ENCODE measurements around the gene SPSB1. TPM values are rescaled to one million over a fixed set of nuclear protein-coding genes. Genes with fewer than 3 reads are reported as not detected.

The SPSB1 gene
- total and polyA plus RNA-seq, 12 donors: 1.4 to 14.0 (median 9.9) TPM

GRCh38 chr1:9346566-9346965 lies 53.9 kb downstream of the SPSB1 start:
- H3K36me3 ChIP-seq (replicated peaks in 1 of 2): no peaks in the 10 kb centered on the region
- intact Hi-C loops (cut with DNase I): no loop called here
- H3K27ac ChIP-seq: no peak overlapping the region
- no peak for DNase-seq
- 87 to 91% (median 89%) methylated on average over 6 to 8 of the region's 8 CpGs for WGBS, 4 donors
- no peak overlapping the region for H3K4me3 ChIP-seq
- TF ChIP-seq, protein P1, sequence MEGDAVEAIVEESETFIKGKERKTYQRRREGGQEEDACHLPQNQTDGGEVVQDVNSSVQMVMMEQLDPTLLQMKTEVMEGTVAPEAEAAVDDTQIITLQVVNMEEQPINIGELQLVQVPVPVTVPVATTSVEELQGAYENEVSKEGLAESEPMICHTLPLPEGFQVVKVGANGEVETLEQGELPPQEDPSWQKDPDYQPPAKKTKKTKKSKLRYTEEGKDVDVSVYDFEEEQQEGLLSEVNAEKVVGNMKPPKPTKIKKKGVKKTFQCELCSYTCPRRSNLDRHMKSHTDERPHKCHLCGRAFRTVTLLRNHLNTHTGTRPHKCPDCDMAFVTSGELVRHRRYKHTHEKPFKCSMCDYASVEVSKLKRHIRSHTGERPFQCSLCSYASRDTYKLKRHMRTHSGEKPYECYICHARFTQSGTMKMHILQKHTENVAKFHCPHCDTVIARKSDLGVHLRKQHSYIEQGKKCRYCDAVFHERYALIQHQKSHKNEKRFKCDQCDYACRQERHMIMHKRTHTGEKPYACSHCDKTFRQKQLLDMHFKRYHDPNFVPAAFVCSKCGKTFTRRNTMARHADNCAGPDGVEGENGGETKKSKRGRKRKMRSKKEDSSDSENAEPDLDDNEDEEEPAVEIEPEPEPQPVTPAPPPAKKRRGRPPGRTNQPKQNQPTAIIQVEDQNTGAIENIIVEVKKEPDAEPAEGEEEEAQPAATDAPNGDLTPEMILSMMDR (IDR thresholded peaks at IDR 0.05): no peak
- no peak for TF ChIP-seq POLR2A (IDR thresholded peaks at IDR 0.05)
- H3K9me3 ChIP-seq (replicated peaks in 1 of 3): no peaks in the 10 kb centered on the region
- no peaks in the 10 kb centered on the region for H3K4me1 ChIP-seq (replicated peaks in 1 of 2)
- H3K27me3 ChIP-seq: no peaks in the 10 kb centered on the region

- TF ChIP-seq, protein P1 (IDR thresholded peaks at IDR 0.05): no peak
- no peak for TF ChIP-seq POLR2A (IDR thresholded peaks at IDR 0.05)
- H3K27ac ChIP-seq: no peak overlapping the region
- no peaks in the 10 kb centered on the region for H3K9me3 ChIP-seq (replicated peaks in 1 of 3)
- 72 to 83% (median 81%) methylated on average over 14 of the region's 14 CpGs for WGBS, 4 donors
- no peak overlapping the region for H3K4me3 ChIP-seq
- no peak for DNase-seq
- H3K4me1 ChIP-seq (replicated peaks in 1 of 2): no peaks in the 10 kb centered on the region
- intact Hi-C loops (cut with DNase I): no loop called here
- H3K27me3 ChIP-seq: no peaks in the 10 kb centered on the region
- no peaks in the 10 kb centered on the region for H3K36me3 ChIP-seq (replicated peaks in 1 of 2)
Measured at GRCh38 chr1:9347095-9347850, 54.6 kb downstream of the SPSB1 start.

DNA sequence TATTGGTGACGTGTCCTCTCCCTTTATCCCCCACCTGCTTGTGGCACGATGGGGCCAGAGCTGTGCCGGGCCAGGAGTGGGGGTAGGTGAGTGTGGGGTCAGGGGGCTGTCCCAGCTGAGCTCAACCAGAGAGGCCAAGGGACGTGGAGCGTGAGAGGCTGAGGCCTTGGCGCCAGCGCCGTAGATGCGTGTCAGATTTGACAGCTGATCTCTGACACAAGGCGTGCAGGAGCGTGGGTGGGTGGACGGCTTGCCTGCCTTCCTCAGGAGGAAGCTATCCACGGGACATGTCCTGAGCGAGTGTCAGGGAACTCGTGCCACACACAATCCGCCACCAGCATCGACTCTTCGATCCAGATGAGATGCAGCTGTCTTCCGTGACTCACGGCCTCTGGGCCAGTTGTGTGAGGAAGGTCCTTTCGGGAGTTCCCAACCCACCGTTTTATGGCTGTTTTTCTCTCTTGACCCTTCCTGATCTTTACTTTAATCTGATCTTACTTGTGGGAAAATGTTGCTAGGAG lies 56.7 kb downstream of the SPSB1 start:
- no peak for TF ChIP-seq POLR2A (IDR thresholded peaks at IDR 0.05)
- TF ChIP-seq, protein P1 (IDR thresholded peaks at IDR 0.05): no peak
- DNase-seq: no peak
- intact Hi-C loops (cut with DNase I): no loop called here
- no peaks in the 10 kb centered on the region for H3K36me3 ChIP-seq (replicated peaks in 1 of 2)
- no peak overlapping the region for H3K27ac ChIP-seq
- WGBS, 4 donors: 80 to 92% (median 86%) methylated on average over 20 to 22 of the region's 22 CpGs
- no peaks in the 10 kb centered on the region for H3K9me3 ChIP-seq (replicated peaks in 1 of 3)
- H3K4me1 ChIP-seq (replicated peaks in 1 of 2): no peaks in the 10 kb centered on the region
- H3K27me3 ChIP-seq: no peaks in the 10 kb centered on the region
- no peak overlapping the region for H3K4me3 ChIP-seq

DNA sequence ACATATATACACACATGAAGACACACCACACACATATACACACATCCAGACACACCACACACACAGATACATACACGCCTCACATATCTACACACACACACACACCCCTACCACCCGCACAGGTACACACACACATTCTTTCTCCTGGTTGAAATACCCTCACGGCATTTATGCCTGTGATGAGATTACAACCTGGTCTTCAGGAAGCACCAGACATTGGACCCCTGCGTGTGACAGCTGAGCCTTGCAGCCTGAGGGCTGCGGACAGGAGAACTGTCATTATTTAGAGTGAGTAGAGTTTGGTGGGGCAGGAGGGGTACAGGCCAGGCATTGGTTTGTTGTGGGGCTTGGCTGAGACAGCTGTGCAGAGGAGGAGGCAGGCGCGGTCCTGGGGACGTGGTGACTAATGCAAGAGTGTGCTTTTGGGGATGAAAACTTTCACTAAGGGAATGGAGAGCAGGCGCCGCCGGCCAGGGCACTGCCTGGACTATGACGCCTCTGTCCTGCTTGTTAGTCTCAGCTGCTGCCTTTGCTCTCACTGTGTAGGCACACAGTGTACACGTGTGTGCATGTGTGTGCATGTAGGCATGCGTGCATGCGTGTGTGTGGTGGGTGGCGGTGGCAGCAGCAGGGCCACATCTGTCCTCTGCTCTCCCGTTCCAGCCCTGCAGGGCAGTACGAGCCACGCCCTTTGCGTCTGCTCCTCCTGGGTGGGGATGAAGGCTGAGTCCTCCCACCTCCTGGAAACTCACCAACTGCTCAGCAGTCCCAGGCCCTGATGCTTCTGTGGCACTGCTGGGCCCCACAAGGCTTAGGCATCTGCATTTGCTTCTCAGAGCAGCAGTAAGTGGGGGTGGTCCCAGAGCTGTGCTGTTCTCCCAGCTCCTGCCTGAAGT lies 57.6 kb downstream of the SPSB1 start:
- H3K4me3 ChIP-seq: no peak overlapping the region
- 85 to 92% (median 90%) methylated on average over 19 to 20 of the region's 20 CpGs for WGBS, 4 donors
- no peaks in the 10 kb centered on the region for H3K9me3 ChIP-seq (replicated peaks in 1 of 3)
- DNase-seq: no peak
- TF ChIP-seq, protein P1 (IDR thresholded peaks at IDR 0.05): no peak
- TF ChIP-seq POLR2A (IDR thresholded peaks at IDR 0.05): no peak
- H3K27me3 ChIP-seq: no peaks in the 10 kb centered on the region
- no peaks in the 10 kb centered on the region for H3K36me3 ChIP-seq (replicated peaks in 1 of 2)
- H3K4me1 ChIP-seq (replicated peaks in 1 of 2): no peaks in the 10 kb centered on the region
- H3K27ac ChIP-seq: no peak overlapping the region
- intact Hi-C loops (cut with DNase I): no loop called here
